WI38 (cell line): ENCODE data around the gene RPS6KA2.

ENCODE experiments used
- H3K4me3 ChIP-seq: 2 replicates; pipeline ENCODE4 v1.5.1; 2011; ENCODE audit warnings: low read depth, mild to moderate bottlenecking, control low read depth, low read length
- TF ChIP-seq, protein P1 (sequence below): IDR thresholded peaks from 2 replicates; pipeline ENCODE4 v1.5.1; 2012; ENCODE audit warnings: low read depth, mild to moderate bottlenecking, control low read depth, low read length

Gene RPS6KA2

DNA sequence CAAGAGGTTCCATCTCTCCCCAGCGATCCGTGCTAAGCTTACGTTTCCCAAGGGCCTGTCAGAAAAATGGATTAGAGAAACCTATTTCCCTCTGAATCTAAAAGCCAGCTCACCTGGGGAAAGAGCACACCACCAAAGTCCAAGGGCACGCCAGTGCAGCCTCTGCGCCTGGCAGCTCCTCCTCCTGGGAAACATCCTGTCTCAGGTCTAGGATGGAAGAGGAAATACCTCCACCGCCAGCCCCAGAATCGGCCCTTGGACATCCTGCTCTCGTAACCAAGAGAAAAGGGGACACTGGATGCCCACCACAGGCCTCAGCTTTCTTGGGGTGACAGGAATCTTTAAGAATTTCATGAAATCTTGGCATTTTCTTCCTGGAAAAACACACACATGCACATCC, 59.2 kb downstream of the RPS6KA2 start:
- TF ChIP-seq, protein P1, sequence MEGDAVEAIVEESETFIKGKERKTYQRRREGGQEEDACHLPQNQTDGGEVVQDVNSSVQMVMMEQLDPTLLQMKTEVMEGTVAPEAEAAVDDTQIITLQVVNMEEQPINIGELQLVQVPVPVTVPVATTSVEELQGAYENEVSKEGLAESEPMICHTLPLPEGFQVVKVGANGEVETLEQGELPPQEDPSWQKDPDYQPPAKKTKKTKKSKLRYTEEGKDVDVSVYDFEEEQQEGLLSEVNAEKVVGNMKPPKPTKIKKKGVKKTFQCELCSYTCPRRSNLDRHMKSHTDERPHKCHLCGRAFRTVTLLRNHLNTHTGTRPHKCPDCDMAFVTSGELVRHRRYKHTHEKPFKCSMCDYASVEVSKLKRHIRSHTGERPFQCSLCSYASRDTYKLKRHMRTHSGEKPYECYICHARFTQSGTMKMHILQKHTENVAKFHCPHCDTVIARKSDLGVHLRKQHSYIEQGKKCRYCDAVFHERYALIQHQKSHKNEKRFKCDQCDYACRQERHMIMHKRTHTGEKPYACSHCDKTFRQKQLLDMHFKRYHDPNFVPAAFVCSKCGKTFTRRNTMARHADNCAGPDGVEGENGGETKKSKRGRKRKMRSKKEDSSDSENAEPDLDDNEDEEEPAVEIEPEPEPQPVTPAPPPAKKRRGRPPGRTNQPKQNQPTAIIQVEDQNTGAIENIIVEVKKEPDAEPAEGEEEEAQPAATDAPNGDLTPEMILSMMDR = no peak
- no peak overlapping the region for H3K4me3 ChIP-seq

DNA sequence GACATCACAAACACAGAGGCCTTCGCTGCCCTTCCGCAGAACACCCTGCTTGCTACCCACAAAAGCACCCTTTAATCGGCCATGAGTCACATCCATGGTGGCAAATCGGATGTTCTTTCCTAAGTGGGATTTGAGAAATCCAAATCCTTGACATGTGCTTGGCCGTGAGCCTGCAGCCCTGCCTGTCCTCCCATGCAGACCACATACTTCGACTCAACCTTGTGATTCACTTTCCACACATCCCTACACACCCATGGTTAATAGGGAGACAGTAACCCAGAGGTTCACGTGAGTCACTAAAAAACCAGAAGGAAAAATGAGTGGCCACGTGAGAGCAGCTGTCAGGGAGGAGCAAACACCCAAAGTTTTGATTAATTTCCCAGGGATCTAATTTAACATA, 59.9 kb downstream of the RPS6KA2 start:
- TF ChIP-seq, protein P1 = no peak
- no peak overlapping the region for H3K4me3 ChIP-seq

DNA sequence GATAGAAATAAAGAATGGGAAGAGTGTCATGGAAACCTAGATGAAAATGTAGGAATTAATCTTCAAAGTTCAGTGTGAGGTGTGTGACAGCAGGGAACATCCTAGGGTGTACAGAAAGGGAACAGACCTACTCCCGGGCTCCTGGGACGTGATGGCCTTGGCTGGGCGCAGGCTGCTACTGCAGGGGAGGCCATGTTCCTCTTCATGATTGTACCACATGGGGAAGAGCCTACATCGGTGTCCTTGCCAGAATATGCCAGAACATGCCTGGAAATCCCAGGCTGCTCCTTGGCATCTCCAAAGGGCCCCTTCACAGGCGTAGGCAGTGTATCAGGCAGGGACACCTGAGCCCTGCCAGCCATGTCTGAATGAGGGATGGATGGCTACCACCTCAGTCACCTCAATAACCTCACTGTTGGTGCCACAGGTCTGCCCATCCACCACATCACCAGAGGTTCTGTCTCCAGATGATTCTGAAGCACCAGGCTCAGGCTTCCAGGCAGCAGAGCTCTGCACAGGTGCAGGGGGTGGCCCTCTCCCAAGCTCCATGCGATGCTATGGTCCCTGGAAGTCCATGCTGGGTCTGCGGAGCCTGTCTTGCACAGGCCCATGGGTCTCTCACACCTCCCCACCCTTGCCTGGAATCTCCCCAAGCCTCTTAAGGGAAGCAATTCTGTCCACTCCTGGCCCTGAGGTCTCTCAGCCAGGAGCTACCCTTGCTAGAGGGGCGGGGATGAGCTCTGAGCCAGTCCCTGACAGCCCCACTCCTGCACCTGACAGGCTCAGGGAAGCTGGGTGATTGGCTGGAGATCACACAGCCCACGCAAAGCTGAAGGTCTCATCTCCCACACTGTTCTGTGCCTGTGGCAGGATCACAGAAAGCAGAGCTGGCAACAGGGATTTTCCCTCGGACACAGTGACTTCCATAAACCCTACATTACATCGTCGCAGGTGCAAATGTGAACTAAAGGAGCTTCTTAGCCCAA, 60.7 kb downstream of the RPS6KA2 start:
- no peak overlapping the region for H3K4me3 ChIP-seq
- TF ChIP-seq, protein P1 = no peak

DNA sequence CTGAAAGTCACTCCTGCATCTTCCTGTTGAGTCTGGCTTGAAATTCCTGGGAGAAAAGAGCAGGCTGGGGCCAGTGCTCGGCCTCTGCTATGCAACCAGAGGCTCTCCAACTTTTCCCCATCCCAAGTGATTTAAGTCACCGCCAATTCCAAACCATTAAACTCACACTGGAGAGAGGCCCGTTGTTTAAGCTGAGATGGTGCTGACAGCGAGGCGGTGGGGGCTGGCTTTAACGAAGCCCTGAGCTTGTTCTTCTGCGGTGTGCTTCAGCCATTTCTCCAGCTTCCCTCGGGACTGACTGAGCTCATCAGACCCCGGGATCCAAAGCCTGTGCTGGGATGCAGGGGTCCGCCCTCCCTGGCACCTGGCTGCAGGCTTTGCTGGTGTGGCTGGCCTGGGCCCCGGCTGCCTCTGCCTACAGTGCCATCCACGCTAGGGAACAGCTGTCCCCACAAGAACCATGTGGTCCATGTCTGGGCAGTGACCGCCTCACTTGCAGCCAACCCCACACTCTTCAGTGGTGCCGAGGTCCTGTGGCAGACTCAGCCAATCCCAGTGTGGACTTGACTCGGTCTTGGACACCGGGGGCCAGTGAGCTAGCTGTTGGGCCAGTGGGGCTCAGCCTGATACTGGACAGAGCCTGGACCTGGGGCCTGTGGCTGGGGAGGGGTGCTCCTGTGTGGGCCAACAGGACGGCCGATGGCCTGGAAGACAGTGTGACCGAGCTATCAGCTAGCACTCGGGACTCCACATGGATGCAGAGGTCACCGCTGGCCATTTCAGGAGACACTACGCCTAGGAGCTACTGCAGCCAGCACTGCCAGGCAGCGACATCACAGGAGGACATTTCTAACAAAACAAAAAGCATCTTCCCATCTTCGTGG, 61.7 kb downstream of the RPS6KA2 start:
- TF ChIP-seq, protein P1 = no peak
- no peak overlapping the region for H3K4me3 ChIP-seq

DNA sequence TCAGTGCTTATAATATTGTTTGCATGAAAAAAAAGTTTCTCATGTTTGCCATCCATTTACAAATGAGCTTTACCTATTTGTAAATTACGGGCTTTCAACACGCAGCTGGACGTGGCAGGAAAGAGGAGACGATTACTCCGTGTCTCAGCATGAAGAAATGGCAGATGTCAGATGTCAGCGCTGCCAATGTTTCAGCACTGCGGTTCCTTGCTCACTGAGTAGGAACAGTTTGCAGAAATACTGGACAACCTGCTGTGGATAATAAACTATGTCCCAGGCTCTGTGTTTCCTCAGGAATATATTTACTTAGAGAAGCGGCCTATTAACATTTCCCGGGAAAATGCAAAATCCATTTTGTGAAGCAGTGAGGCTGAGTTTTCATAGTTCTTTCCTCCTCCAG, 63.2 kb downstream of the RPS6KA2 start:
- TF ChIP-seq, protein P1 = no peak
- H3K4me3 ChIP-seq = no peak overlapping the region

DNA sequence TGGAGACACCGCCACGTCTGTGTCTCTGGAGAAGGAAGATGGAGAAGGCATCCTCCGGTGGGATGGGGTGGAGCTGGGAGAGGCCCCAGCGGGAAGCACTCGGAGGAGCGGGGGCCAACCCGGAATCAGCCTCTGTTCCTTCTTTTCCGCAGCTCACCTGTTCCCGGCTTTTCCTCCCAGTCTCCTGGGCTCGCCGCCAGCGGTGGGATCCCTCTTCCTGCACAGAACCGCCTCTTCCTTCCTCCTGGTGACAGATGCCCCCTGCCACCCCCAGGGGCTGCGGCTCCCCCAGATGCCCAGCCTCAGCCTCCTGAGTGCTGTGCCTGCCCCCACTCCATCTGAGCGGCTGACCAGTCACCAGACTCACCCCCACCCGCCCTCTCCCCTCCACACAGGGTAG, 63.9 kb downstream of the RPS6KA2 start:
- no peak overlapping the region for H3K4me3 ChIP-seq
- TF ChIP-seq, protein P1 = no peak
